NT2/D1 (cell line): Measurements from ENCODE around the gene NRF1.
"Not testable (repeated sequence)": the region's sequence is repeated elsewhere in the genome, so short reads cannot be mapped to it uniquely, and the experiment has no call there.

Experiments used
- DNase-seq: peaks from one replicate; pipeline ENCODE4 v3.0.0-alpha.2; 2011; ENCODE audit warnings: low read depth, low spot score
- H3K27me3 ChIP-seq: 2 replicates; pipeline ENCODE4 v1.6.0; 2011; ENCODE audit warnings: mild to moderate bottlenecking; ENCODE audit not compliant: insufficient read length, insufficient read depth
- H3K36me3 ChIP-seq: 2 replicates; pipeline ENCODE4 v1.6.1; 2011; ENCODE audit warnings: mild to moderate bottlenecking, low read length, mixed read lengths; ENCODE audit not compliant: insufficient read depth, insufficient read length
- H3K4me1 ChIP-seq: 2 replicates; pipeline ENCODE4 v1.5.1; 2011; ENCODE audit not compliant: insufficient read depth, insufficient read length
- H3K4me3 ChIP-seq: 2 replicates; pipeline ENCODE4 v1.5.1; 2011; ENCODE audit warnings: low read depth; ENCODE audit not compliant: insufficient read length
- H3K9ac ChIP-seq: 2 replicates; pipeline ENCODE4 v1.6.0; 2011; ENCODE audit warnings: low read depth; ENCODE audit not compliant: insufficient read length
- H3K9me3 ChIP-seq: 2 replicates; pipeline ENCODE4 v1.5.1; 2011; ENCODE audit warnings: mild to moderate bottlenecking, low read length; ENCODE audit not compliant: insufficient read depth
- SUZ12 ChIP-seq: IDR thresholded peaks from 2 replicates; pipeline ENCODE4 v1.6.1; 2011; ENCODE audit not compliant: insufficient read length, insufficient read depth; ENCODE audit errors: extremely low read depth
- YY1 ChIP-seq: IDR thresholded peaks from 2 replicates; pipeline ENCODE4 v1.6.1; 2011; ENCODE audit not compliant: insufficient read length, insufficient read depth
- ZNF274 ChIP-seq: IDR thresholded peaks from 2 replicates; pipeline ENCODE4 v1.6.1; 2011; ENCODE audit warnings: mild to moderate bottlenecking, low read depth, low read length

NRF1 gene

GRCh38 chr7:129617652-129618051 lies 6.1 kb downstream of the NRF1 start:
- no peak overlapping the region for H3K9ac ChIP-seq
- no peaks in the 10 kb centered on the region for H3K36me3 ChIP-seq
- TF ChIP-seq YY1 (no peak), ZNF274 (no peak), SUZ12 (no peak)
- no peaks in the 10 kb centered on the region for H3K9me3 ChIP-seq
- no peaks in the 10 kb centered on the region for H3K4me1 ChIP-seq
- no peak overlapping the region for H3K4me3 ChIP-seq
- DNase-seq, result no peak
- no peaks in the 10 kb centered on the region for H3K27me3 ChIP-seq

- Histone ChIP-seq H3K9ac (no peak overlapping the region), H3K27me3 (no peaks in the 10 kb centered on the region), H3K9me3 (no peaks in the 10 kb centered on the region), H3K4me1 (no peaks in the 10 kb centered on the region), H3K36me3 (no peaks in the 10 kb centered on the region), H3K4me3 (no peak overlapping the region)
- no peak for DNase-seq
- TF ChIP-seq YY1 (no peak), ZNF274 (no peak), SUZ12 (no peak)
Measured at GRCh38 chr7:129626896-129627295, 15.4 kb downstream of the NRF1 start.

- TF ChIP-seq ZNF274, result no peak
- no peak for TF ChIP-seq YY1
- TF ChIP-seq SUZ12, result no peak
- no peak for DNase-seq
- H3K9ac ChIP-seq, result no peak overlapping the region
Measured at GRCh38 chr7:129630341-129630740, 18.8 kb downstream of the NRF1 start.

GRCh38 chr7:129634361-129635034 lies 23.0 kb downstream of the NRF1 start:
- H3K9me3 ChIP-seq, result no peaks in the 10 kb centered on the region
- no peak for DNase-seq
- H3K9ac ChIP-seq, result no peak overlapping the region
- H3K4me1 ChIP-seq, result no peaks in the 10 kb centered on the region
- H3K36me3 ChIP-seq, result no peaks in the 10 kb centered on the region
- no peak overlapping the region for H3K4me3 ChIP-seq
- no peaks in the 10 kb centered on the region for H3K27me3 ChIP-seq
- TF ChIP-seq YY1 (no peak), ZNF274 (no peak), SUZ12 (no peak)

More at GRCh38 chr7:129630341-129630740, 18.8 kb downstream of the NRF1 start:
- no peaks in the 10 kb centered on the region for H3K27me3 ChIP-seq
- H3K9me3 ChIP-seq, result no peaks in the 10 kb centered on the region
- H3K4me3 ChIP-seq, result no peak overlapping the region
- no peaks in the 10 kb centered on the region for H3K4me1 ChIP-seq
- H3K36me3 ChIP-seq, result no peaks in the 10 kb centered on the region

GRCh38 chr7:129635300-129636029 lies 23.9 kb downstream of the NRF1 start:
- no peaks in the 10 kb centered on the region for H3K9me3 ChIP-seq
- no peaks in the 10 kb centered on the region for H3K27me3 ChIP-seq
- no peaks in the 10 kb centered on the region for H3K4me1 ChIP-seq
- no peak overlapping the region for H3K9ac ChIP-seq
- no peak overlapping the region for H3K4me3 ChIP-seq
- DNase-seq, result peak; percentile 67
- TF ChIP-seq ZNF274 (no peak), YY1 (no peak), SUZ12 (no peak)
- no peaks in the 10 kb centered on the region for H3K36me3 ChIP-seq

GRCh38 chr7:129636030-129636550 lies 24.6 kb downstream of the NRF1 start:
- not testable (repeated sequence) for H3K36me3 ChIP-seq, H3K27me3 ChIP-seq, H3K4me1 ChIP-seq, H3K9ac ChIP-seq, H3K9me3 ChIP-seq, DNase-seq, H3K4me3 ChIP-seq

GRCh38 chr7:129636641-129637040 lies 25.1 kb downstream of the NRF1 start:
- Histone ChIP-seq H3K9ac (no peak overlapping the region), H3K4me1 (no peaks in the 10 kb centered on the region), H3K4me3 (no peak overlapping the region), H3K36me3 (no peaks in the 10 kb centered on the region), H3K9me3 (no peaks in the 10 kb centered on the region), H3K27me3 (no peaks in the 10 kb centered on the region)
- DNase-seq, result no peak
- TF ChIP-seq SUZ12 (no peak), YY1 (no peak), ZNF274 (no peak)
